HepG2 (cell line): Measurements from ENCODE around the gene TOM1L2. TPM values are rescaled to one million over a fixed set of nuclear protein-coding genes. Genes with fewer than 3 reads are reported as not detected.

Source experiments
- ATF7-NPFF ChIP-seq: sonication (generic); formaldehyde crosslinking; IDR thresholded peaks from 2 replicates; pipeline ENCODE4 v1.8.1; 2023; ENCODE audit warnings: mild to moderate bottlenecking, low read depth, missing genetic modification reagents, moderate library complexity
- DMAP1 ChIP-seq: IDR thresholded peaks from 2 replicates; pipeline ENCODE4 v1.6.1; 2016
- SOX6 ChIP-seq, 2 experiments: fragments of 450-650 bp in 1 of 2; sonication (generic) in 1 of 2; formaldehyde crosslinking in 1 of 2; IDR thresholded peaks; 2 replicates each; pipeline versions ENCODE4 v1.4.0 to v1.6.1; 2017 to 2020; ENCODE audit warnings: antibody characterized with exemption in 1 of 2, mild to moderate bottlenecking in 1 of 2, missing genetic modification reagents in 1 of 2
- SRSF4 ChIP-seq: fragments of 200-400 bp; formaldehyde crosslinking; IDR thresholded peaks from one replicate; pipeline ENCODE4 v1.6.1; 2018; ENCODE audit warnings: mild to moderate bottlenecking, low read depth, low read length, moderate library complexity; ENCODE audit not compliant: poor library complexity, severe bottlenecking
- ZMAT3 ChIP-seq: sonication (generic); formaldehyde crosslinking; conservative IDR thresholded peaks from 2 replicates; pipeline ENCODE4 v1.7.0; 2021; ENCODE audit warnings: missing genetic modification reagents
- ZNF552 ChIP-seq: sonication (generic); formaldehyde crosslinking; IDR thresholded peaks from 2 replicates; pipeline ENCODE4 v1.9.0; 2022; ENCODE audit warnings: missing genetic modification reagents, mild to moderate bottlenecking, borderline replicate concordance
- ZNF660 ChIP-seq: sonication (generic); formaldehyde crosslinking; IDR thresholded peaks from 2 replicates; pipeline ENCODE4 v1.5.1; 2020; ENCODE audit warnings: mild to moderate bottlenecking, low read depth, missing genetic modification reagents, borderline replicate concordance
- polyA plus RNA-seq, 8 experiments: library from polyadenylated mRNA; depleted of rRNA in 3 of 8; stranded (reverse) in 7 of 8; unstranded in 1 of 8; fragments of >200 nt; fragmentation: Illumina TruSeq in 4 of 8; extraction: Trizol in 4 of 8; gene quantifications; 2 replicates each; pipeline versions ENCODE4 v1.2.1 to v1.2.3, GENCODE V29; 2011 to 2016; ENCODE audit warnings: low read depth in 4 of 8, missing spikeins in 1 of 8, mixed read lengths in 1 of 8; ENCODE audit not compliant: insufficient read depth in 1 of 8
- total RNA-seq, 5 experiments: library from RNA; depleted of rRNA; stranded (reverse); fragments of >200 nt; fragmentation: Illumina TruSeq; extraction: Trizol; gene quantifications; 2 replicates each; pipeline ENCODE4 v1.2.3, GENCODE V29; 2016; ENCODE audit warnings: low read depth in 1 of 5
- TF ChIP-seq, protein P1 (sequence below): sonication (generic); formaldehyde crosslinking; IDR thresholded peaks from 2 replicates; pipeline ENCODE4 v1.4.0; 2020; ENCODE audit warnings: mild to moderate bottlenecking, missing genetic modification reagents
- TF ChIP-seq, protein P2 (sequence below): sonication (generic); formaldehyde crosslinking; IDR thresholded peaks from 2 replicates; pipeline ENCODE4 v1.5.1; 2020; ENCODE audit warnings: missing genetic modification reagents, mild to moderate bottlenecking, borderline replicate concordance
- TF ChIP-seq, protein P3 (sequence below): sonication (generic); formaldehyde crosslinking; IDR thresholded peaks from 2 replicates; pipeline ENCODE4 v1.4.0; 2020; ENCODE audit warnings: mild to moderate bottlenecking, missing genetic modification reagents
- TF ChIP-seq, protein P4 (sequence below): sonication (generic); formaldehyde crosslinking; IDR thresholded peaks from 2 replicates; pipeline ENCODE4 v1.4.0; 2020; ENCODE audit warnings: missing genetic modification reagents
- TF ChIP-seq, protein P5 (sequence below): sonication (generic); formaldehyde crosslinking; IDR thresholded peaks from 2 replicates; pipeline ENCODE4 v1.5.0; 2020; ENCODE audit warnings: missing genetic modification reagents
- TF ChIP-seq, protein P6 (sequence below): sonication (generic); formaldehyde crosslinking; IDR thresholded peaks from 2 replicates; pipeline ENCODE4 v1.4.0; 2020; ENCODE audit warnings: missing genetic modification reagents, borderline replicate concordance

The TOM1L2 gene
- total and polyA plus RNA-seq, 2 of the 13 experiments (the other 11 are each of a cell fraction or from before 2014, with no cell fraction given): 4.7 to 7.4 TPM

DNA sequence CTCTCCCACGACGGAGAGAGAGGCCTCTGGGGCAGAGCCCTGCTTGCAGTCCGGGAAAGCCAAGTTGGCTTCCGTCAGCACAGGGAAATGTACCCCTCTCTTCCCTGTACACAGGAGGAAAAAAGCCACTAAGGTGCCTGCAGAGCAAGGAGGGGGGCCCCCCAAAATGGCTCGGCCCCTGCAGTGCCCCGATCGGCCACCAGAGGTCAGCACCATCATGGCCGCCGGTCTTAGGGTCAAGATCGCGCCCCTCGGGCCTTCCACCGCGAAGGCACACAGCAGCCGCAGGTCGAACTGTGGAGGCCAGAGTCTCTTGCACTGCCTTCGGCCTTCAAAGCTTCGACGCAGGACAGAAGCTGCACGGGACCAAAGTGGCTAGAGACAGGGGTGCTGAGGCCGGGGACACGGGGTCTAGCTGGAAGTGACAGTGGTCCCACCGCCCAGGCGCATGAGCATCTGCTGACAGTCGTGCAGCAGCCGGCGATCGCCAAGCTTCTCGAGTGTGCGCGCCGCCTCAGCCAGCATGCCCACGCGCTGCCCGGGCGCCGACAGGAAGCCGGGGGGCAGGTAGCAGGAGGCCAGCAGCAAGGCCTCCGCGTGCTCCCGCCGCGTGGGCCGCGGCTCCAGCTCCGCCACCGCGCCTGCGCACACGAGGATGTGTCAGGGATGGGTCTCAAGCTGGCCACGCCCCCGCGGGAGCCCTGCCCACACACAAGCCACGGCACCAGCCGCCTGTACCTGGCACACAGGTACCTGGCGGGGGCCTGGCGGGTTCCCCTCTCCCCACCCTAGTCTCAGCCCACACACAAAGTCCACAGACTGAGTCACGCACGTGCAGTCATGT, 159.8 kb downstream of the TOM1L2 start (continued):
- TF ChIP-seq, protein P1, sequence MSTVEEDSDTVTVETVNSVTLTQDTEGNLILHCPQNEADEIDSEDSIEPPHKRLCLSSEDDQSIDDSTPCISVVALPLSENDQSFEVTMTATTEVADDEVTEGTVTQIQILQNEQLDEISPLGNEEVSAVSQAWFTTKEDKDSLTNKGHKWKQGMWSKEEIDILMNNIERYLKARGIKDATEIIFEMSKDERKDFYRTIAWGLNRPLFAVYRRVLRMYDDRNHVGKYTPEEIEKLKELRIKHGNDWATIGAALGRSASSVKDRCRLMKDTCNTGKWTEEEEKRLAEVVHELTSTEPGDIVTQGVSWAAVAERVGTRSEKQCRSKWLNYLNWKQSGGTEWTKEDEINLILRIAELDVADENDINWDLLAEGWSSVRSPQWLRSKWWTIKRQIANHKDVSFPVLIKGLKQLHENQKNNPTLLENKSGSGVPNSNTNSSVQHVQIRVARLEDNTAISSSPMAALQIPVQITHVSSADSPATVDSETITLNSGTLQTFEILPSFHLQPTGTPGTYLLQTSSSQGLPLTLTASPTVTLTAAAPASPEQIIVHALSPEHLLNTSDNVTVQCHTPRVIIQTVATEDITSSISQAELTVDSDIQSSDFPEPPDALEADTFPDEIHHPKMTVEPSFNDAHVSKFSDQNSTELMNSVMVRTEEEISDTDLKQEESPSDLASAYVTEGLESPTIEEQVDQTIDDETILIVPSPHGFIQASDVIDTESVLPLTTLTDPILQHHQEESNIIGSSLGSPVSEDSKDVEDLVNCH: no peak
- TF ChIP-seq SOX6 (IDR thresholded peaks at IDR 0.05): no peak
- peak; percentile 14; the same call in 1 of the 2 replicates for TF ChIP-seq SOX6 (CRISPR knock-in tag; IDR thresholded peaks at IDR 0.05)
- TF ChIP-seq, protein P2, sequence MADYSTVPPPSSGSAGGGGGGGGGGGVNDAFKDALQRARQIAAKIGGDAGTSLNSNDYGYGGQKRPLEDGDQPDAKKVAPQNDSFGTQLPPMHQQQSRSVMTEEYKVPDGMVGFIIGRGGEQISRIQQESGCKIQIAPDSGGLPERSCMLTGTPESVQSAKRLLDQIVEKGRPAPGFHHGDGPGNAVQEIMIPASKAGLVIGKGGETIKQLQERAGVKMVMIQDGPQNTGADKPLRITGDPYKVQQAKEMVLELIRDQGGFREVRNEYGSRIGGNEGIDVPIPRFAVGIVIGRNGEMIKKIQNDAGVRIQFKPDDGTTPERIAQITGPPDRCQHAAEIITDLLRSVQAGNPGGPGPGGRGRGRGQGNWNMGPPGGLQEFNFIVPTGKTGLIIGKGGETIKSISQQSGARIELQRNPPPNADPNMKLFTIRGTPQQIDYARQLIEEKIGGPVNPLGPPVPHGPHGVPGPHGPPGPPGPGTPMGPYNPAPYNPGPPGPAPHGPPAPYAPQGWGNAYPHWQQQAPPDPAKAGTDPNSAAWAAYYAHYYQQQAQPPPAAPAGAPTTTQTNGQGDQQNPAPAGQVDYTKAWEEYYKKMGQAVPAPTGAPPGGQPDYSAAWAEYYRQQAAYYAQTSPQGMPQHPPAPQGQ (CRISPR knock-in tag): no peak
- TF ChIP-seq, protein P3, sequence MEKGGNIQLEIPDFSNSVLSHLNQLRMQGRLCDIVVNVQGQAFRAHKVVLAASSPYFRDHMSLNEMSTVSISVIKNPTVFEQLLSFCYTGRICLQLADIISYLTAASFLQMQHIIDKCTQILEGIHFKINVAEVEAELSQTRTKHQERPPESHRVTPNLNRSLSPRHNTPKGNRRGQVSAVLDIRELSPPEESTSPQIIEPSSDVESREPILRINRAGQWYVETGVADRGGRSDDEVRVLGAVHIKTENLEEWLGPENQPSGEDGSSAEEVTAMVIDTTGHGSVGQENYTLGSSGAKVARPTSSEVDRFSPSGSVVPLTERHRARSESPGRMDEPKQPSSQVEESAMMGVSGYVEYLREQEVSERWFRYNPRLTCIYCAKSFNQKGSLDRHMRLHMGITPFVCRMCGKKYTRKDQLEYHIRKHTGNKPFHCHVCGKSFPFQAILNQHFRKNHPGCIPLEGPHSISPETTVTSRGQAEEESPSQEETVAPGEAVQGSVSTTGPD: no peak
- TF ChIP-seq, protein P4, sequence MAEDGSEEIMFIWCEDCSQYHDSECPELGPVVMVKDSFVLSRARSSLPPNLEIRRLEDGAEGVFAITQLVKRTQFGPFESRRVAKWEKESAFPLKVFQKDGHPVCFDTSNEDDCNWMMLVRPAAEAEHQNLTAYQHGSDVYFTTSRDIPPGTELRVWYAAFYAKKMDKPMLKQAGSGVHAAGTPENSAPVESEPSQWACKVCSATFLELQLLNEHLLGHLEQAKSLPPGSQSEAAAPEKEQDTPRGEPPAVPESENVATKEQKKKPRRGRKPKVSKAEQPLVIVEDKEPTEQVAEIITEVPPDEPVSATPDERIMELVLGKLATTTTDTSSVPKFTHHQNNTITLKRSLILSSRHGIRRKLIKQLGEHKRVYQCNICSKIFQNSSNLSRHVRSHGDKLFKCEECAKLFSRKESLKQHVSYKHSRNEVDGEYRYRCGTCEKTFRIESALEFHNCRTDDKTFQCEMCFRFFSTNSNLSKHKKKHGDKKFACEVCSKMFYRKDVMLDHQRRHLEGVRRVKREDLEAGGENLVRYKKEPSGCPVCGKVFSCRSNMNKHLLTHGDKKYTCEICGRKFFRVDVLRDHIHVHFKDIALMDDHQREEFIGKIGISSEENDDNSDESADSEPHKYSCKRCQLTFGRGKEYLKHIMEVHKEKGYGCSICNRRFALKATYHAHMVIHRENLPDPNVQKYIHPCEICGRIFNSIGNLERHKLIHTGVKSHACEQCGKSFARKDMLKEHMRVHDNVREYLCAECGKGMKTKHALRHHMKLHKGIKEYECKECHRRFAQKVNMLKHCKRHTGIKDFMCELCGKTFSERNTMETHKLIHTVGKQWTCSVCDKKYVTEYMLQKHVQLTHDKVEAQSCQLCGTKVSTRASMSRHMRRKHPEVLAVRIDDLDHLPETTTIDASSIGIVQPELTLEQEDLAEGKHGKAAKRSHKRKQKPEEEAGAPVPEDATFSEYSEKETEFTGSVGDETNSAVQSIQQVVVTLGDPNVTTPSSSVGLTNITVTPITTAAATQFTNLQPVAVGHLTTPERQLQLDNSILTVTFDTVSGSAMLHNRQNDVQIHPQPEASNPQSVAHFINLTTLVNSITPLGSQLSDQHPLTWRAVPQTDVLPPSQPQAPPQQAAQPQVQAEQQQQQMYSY: peak; percentile 54; the same call in 1 of the 2 replicates
- TF ChIP-seq SRSF4: no peak
- no peak for TF ChIP-seq ZNF660
- peak; percentile 84 for TF ChIP-seq ATF7-NPFF (CRISPR knock-in tag)
- TF ChIP-seq, protein P5, sequence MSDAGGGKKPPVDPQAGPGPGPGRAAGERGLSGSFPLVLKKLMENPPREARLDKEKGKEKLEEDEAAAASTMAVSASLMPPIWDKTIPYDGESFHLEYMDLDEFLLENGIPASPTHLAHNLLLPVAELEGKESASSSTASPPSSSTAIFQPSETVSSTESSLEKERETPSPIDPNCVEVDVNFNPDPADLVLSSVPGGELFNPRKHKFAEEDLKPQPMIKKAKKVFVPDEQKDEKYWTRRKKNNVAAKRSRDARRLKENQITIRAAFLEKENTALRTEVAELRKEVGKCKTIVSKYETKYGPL (CRISPR knock-in tag): no peak
- no peak for TF ChIP-seq DMAP1
- TF ChIP-seq, protein P6, sequence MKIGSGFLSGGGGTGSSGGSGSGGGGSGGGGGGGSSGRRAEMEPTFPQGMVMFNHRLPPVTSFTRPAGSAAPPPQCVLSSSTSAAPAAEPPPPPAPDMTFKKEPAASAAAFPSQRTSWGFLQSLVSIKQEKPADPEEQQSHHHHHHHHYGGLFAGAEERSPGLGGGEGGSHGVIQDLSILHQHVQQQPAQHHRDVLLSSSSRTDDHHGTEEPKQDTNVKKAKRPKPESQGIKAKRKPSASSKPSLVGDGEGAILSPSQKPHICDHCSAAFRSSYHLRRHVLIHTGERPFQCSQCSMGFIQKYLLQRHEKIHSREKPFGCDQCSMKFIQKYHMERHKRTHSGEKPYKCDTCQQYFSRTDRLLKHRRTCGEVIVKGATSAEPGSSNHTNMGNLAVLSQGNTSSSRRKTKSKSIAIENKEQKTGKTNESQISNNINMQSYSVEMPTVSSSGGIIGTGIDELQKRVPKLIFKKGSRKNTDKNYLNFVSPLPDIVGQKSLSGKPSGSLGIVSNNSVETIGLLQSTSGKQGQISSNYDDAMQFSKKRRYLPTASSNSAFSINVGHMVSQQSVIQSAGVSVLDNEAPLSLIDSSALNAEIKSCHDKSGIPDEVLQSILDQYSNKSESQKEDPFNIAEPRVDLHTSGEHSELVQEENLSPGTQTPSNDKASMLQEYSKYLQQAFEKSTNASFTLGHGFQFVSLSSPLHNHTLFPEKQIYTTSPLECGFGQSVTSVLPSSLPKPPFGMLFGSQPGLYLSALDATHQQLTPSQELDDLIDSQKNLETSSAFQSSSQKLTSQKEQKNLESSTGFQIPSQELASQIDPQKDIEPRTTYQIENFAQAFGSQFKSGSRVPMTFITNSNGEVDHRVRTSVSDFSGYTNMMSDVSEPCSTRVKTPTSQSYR (CRISPR knock-in tag): peak; percentile 62; the same call in 1 of the 2 replicates
- TF ChIP-seq ZNF552 (CRISPR knock-in tag): no peak
- no peak for TF ChIP-seq ZMAT3 (CRISPR knock-in tag)
